ENCODE measurements around the gene CCP110. TPM values are rescaled to one million over a fixed set of nuclear protein-coding genes. Genes with fewer than 3 reads are reported as not detected.

Gene CCP110
- total and polyA plus RNA-seq, 7 experiments from 2014 or later, result 9.2 to 33.0 (median 18.1) TPM

DNA sequence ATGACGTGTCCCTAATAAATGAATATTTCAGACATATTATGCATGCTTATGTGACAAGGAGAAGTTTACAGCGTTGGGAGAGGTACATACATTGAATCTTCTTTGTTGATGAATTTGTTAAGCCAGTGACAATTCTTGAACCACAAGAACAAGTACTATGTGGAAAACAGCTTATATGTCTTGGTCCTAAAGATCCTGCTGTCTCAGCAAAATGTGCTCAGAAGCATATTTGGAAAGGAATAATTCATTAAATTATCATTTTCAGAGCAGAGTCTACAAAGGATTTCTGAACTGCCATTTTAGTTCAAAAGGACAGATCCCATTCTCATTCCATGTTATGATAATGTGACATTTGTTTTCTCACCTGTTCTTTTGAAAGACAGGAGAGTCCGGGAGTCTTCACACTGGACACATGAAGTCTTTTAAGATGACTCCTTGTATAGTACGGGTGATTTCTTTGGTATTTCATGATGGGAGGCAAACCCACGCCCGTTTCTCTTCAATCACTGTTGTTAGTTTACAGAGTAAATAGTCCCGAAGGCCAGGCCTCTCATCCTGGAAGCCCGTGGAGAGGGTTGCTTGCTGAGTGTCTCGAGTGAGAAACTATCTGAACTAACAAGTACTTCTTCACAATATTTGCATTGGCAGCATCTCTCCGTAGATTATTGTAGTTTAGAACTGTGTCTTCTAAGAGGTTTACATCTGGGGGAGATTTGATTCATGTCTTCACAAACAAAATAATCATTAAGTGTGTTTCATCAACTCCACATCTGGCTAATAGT lies 58.5 kb downstream of the CCP110 start:
- Histone ChIP-seq H3K4me1 (ENCODE audit: control insufficient read depth in 2 of 2, insufficient read depth in 2 of 2, low read length in 2 of 2) (no peaks in the 10 kb centered on the region), H3K4me3 (ENCODE audit: low read length) (no peak overlapping the region), H3K27ac (ENCODE audit: low read depth, low read length) (no peak overlapping the region), H3K36me3 (ENCODE audit: control insufficient read depth in 2 of 3, insufficient read depth in 3 of 3, low read length in 3 of 3) (peaks cover 13 to 47% (median 16%) of the 10 kb centered on the region in 3 experiments), H3K9me3 (ENCODE audit: control insufficient read depth in 2 of 3, low read length in 3 of 3) (no peaks in the 10 kb centered on the region), H3K27me3 (ENCODE audit: control insufficient read depth in 2 of 2, insufficient read depth in 2 of 2, low read length in 2 of 2) (no peaks in the 10 kb centered on the region)
- CTCF ChIA-PET, result interaction anchor here (0.7 kb wide), 1 partner anchor 299 kb away, joined by 5 read pairs; no protein-coding TSS in a partner anchor
- Mint-ChIP-seq H3K9me3 (peaks cover 0 to 7% (median 3%) of the 10 kb centered on the region in 11 donors), H3K4me3 (no peak overlapping the region), H3K27me3 (no peaks in the 10 kb centered on the region), H3K27ac (no peak overlapping the region), H3K4me1 (no peaks in the 10 kb centered on the region), H3K36me3 (peaks cover 15 to 77% (median 58%) of the 10 kb centered on the region in 5 donors)
- intact Hi-C loops (cut with micrococcal nuclease), result no loop called here
- POLR2A ChIA-PET, result no interaction called here
- DNase-seq (no peak), ATAC-seq (no peak)

GRCh38 chr16:19583665-19584300 lies 60.0 kb downstream of the CCP110 start:
- H3K27me3 Mint-ChIP-seq, result no peaks in the 10 kb centered on the region
- no peaks in the 10 kb centered on the region for H3K9me3 ChIP-seq (ENCODE audit: control insufficient read depth in 2 of 3, low read length in 3 of 3)
- peaks cover 13 to 31% (median 16%) of the 10 kb centered on the region in 3 experiments for H3K36me3 ChIP-seq (ENCODE audit: control insufficient read depth in 2 of 3, insufficient read depth in 3 of 3, low read length in 3 of 3)
- peak in 5 of 9 donors; percentile 25 to 47 (median 31) for DNase-seq
- H3K4me1 Mint-ChIP-seq, result no peaks in the 10 kb centered on the region
- no peaks in the 10 kb centered on the region for H3K4me1 ChIP-seq (ENCODE audit: control insufficient read depth in 2 of 2, insufficient read depth in 2 of 2, low read length in 2 of 2)
- H3K27ac Mint-ChIP-seq, result no peak overlapping the region
- no peak overlapping the region for H3K27ac ChIP-seq (ENCODE audit: low read depth, low read length)
- peaks cover 0 to 7% (median 3%) of the 10 kb centered on the region in 11 donors for H3K9me3 Mint-ChIP-seq
- ChIA-PET POLR2A (no interaction called here), CTCF (interaction anchor here (0.7 to 1.3 kb wide), 14 partner anchors 9 to 970 kb away, joined by 3 to 5 read pairs (median 4); no protein-coding TSS in a partner anchor)
- no peak overlapping the region for H3K4me3 ChIP-seq (ENCODE audit: low read length)
- H3K36me3 Mint-ChIP-seq, result peaks cover 13 to 68% (median 47%) of the 10 kb centered on the region in 5 donors
- intact Hi-C loops (cut with micrococcal nuclease), result loop anchor here (1.0 kb wide), 2 partner anchors 24 to 303 kb away; no protein-coding TSS in a partner anchor
- no peak overlapping the region for H3K4me3 Mint-ChIP-seq
- ATAC-seq, result peak; percentile 81
- no peaks in the 10 kb centered on the region for H3K27me3 ChIP-seq (ENCODE audit: control insufficient read depth in 2 of 2, insufficient read depth in 2 of 2, low read length in 2 of 2)

DNA sequence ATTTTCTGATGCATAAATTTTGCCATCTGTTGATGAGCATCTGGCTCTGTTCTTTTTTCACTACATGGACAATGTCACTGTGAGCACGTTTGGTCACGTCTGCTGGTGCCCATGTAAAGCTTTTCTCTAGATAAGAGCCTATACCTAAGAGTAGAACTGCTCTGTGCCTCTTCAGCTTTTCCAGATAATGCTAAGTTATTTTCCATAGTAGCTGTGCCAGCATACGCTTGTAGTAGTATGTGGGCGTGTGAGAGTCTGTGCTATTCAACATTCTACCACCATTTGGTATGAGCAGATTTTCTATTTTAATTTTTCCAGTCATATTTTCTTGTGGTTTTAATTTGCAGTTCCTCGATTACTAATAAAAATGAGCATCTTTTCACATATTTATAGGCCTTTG lies 64.9 kb downstream of the CCP110 start:
- Mint-ChIP-seq H3K4me1 (no peaks in the 10 kb centered on the region), H3K36me3 (peaks cover 8 to 45% (median 18%) of the 10 kb centered on the region in 5 donors), H3K27me3 (no peaks in the 10 kb centered on the region), H3K4me3 (no peak overlapping the region), H3K27ac (peak overlapping the region in 1 of 9 donors; percentile 41), H3K9me3 (no peaks in the 10 kb centered on the region)
- Histone ChIP-seq H3K4me3 (ENCODE audit: low read length) (no peak overlapping the region), H3K27ac (ENCODE audit: low read depth, low read length) (no peak overlapping the region), H3K4me1 (ENCODE audit: control insufficient read depth in 2 of 2, insufficient read depth in 2 of 2, low read length in 2 of 2) (no peaks in the 10 kb centered on the region), H3K36me3 (ENCODE audit: control insufficient read depth in 2 of 3, insufficient read depth in 3 of 3, low read length in 3 of 3) (peaks cover 0 to 22% (median 0%) of the 10 kb centered on the region in 3 experiments), H3K27me3 (ENCODE audit: control insufficient read depth in 2 of 2, insufficient read depth in 2 of 2, low read length in 2 of 2) (no peaks in the 10 kb centered on the region), H3K9me3 (ENCODE audit: control insufficient read depth in 2 of 3, low read length in 3 of 3) (no peaks in the 10 kb centered on the region)
- ChIA-PET POLR2A (no interaction called here), CTCF (no interaction called here)
- intact Hi-C loops (cut with micrococcal nuclease), result no loop called here
- DNase-seq, result no peak
- no peak for ATAC-seq

DNA sequence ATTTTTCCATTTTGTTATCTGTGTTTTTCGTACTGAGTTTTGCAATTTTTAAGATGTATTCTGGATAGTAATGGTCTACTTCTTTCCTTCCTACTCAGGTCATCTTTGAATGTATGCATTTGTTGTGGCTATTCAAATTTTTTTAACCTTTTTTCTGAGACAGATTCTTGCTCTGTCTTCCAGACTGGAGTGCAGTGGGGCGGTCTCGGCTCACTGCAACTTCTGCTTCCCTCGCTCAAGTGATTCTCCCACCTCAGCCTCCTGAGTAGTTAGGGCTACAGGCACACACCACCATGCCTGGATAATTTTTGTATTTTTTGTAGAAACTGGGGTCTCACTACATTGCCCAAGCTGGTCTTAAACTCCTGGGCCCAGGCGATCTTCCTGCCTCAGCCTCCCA lies 65.4 kb downstream of the CCP110 start:
- no peak for ATAC-seq
- intact Hi-C loops (cut with micrococcal nuclease), result no loop called here

DNA sequence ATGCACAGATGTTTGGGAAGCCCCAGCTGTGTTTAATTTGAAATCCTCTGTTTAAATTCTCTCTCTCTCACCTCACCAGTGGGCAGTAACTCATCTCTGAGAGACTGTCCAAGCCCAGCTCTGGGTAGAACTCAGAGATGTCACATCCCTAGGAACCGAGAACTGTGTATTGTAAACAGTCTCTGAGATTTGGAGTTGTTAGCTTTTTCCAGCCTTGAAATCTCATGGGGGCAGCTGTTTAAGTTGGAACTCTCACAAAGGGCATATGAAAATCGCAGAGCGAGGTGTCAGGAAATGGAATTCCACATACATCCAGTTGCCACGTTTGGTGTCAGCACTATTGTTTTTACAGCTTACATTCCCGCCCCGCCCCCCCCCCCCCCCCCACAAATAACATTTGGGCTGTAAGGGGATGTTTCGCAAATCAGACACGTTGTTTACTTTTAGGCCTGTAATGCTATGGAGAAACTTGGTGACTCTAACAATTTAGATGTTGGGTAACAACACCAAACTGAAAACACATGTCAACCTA lies 66.1 kb downstream of the CCP110 start:
- ChIA-PET POLR2A (no interaction called here), CTCF (no interaction called here)
- no peaks in the 10 kb centered on the region for H3K9me3 ChIP-seq (ENCODE audit: control insufficient read depth in 2 of 3, low read length in 3 of 3)
- no peak overlapping the region for H3K27ac ChIP-seq (ENCODE audit: low read depth, low read length)
- no peak for ATAC-seq
- Mint-ChIP-seq H3K4me3 (no peak overlapping the region), H3K4me1 (peaks cover 0 to 2% (median 0%) of the 10 kb centered on the region in 7 donors), H3K36me3 (peaks cover 7 to 42% (median 14%) of the 10 kb centered on the region in 5 donors), H3K9me3 (no peaks in the 10 kb centered on the region), H3K27ac (no peak overlapping the region), H3K27me3 (no peaks in the 10 kb centered on the region)
- no peak for DNase-seq
- no peaks in the 10 kb centered on the region for H3K27me3 ChIP-seq (ENCODE audit: control insufficient read depth in 2 of 2, insufficient read depth in 2 of 2, low read length in 2 of 2)
- H3K4me1 ChIP-seq (ENCODE audit: control insufficient read depth in 2 of 2, insufficient read depth in 2 of 2, low read length in 2 of 2), result no peaks in the 10 kb centered on the region
- no peak overlapping the region for H3K4me3 ChIP-seq (ENCODE audit: low read length)
- peaks cover 0 to 31% (median 5%) of the 10 kb centered on the region in 3 experiments for H3K36me3 ChIP-seq (ENCODE audit: control insufficient read depth in 2 of 3, insufficient read depth in 3 of 3, low read length in 3 of 3)
- intact Hi-C loops (cut with micrococcal nuclease), result no loop called here

More for the DNA sequence above, 65.4 kb downstream of the CCP110 start:
- POLR2A ChIA-PET, result no interaction called here
- peak overlapping the region in 1 of 9 donors; percentile 62 for H3K27ac Mint-ChIP-seq
- H3K36me3 ChIP-seq (ENCODE audit: control insufficient read depth in 2 of 3, insufficient read depth in 3 of 3, low read length in 3 of 3), result peaks cover 0 to 26% (median 3%) of the 10 kb centered on the region in 3 experiments
- no peak overlapping the region for H3K27ac ChIP-seq (ENCODE audit: low read depth, low read length)
- no peaks in the 10 kb centered on the region for H3K4me1 Mint-ChIP-seq
- H3K9me3 ChIP-seq (ENCODE audit: control insufficient read depth in 2 of 3, low read length in 3 of 3), result no peaks in the 10 kb centered on the region
- CTCF ChIA-PET, result no interaction called here
- DNase-seq, result no peak
- H3K27me3 Mint-ChIP-seq, result no peaks in the 10 kb centered on the region
- peaks cover 4 to 41% (median 15%) of the 10 kb centered on the region in 5 donors for H3K36me3 Mint-ChIP-seq
- no peaks in the 10 kb centered on the region for H3K9me3 Mint-ChIP-seq
- no peaks in the 10 kb centered on the region for H3K4me1 ChIP-seq (ENCODE audit: control insufficient read depth in 2 of 2, insufficient read depth in 2 of 2, low read length in 2 of 2)
- no peak overlapping the region for H3K4me3 Mint-ChIP-seq
- H3K27me3 ChIP-seq (ENCODE audit: control insufficient read depth in 2 of 2, insufficient read depth in 2 of 2, low read length in 2 of 2), result no peaks in the 10 kb centered on the region
- no peak overlapping the region for H3K4me3 ChIP-seq (ENCODE audit: low read length)

- H3K27me3 ChIP-seq (ENCODE audit: control insufficient read depth in 2 of 2, insufficient read depth in 2 of 2, low read length in 2 of 2), result no peaks in the 10 kb centered on the region
- POLR2A ChIA-PET, result no interaction called here
- Mint-ChIP-seq H3K9me3 (no peaks in the 10 kb centered on the region), H3K4me1 (peaks cover 0 to 5% (median 0%) of the 10 kb centered on the region in 7 donors), H3K4me3 (no peak overlapping the region), H3K27me3 (no peaks in the 10 kb centered on the region), H3K27ac (no peak overlapping the region), H3K36me3 (peaks cover 7 to 40% (median 10%) of the 10 kb centered on the region in 5 donors)
- DNase-seq (no peak), ATAC-seq (no peak)
- H3K4me1 ChIP-seq (ENCODE audit: control insufficient read depth in 2 of 2, insufficient read depth in 2 of 2, low read length in 2 of 2), result no peaks in the 10 kb centered on the region
- no peak overlapping the region for H3K4me3 ChIP-seq (ENCODE audit: low read length)
- intact Hi-C loops (cut with micrococcal nuclease), result no loop called here
- CTCF ChIA-PET, result interaction anchor here (0.6 to 1.0 kb wide), 2 partner anchors 12 to 650 kb away, joined by 3 to 4 read pairs; no protein-coding TSS in a partner anchor
- no peaks in the 10 kb centered on the region for H3K9me3 ChIP-seq (ENCODE audit: control insufficient read depth in 2 of 3, low read length in 3 of 3)
- no peak overlapping the region for H3K27ac ChIP-seq (ENCODE audit: low read depth, low read length)
- H3K36me3 ChIP-seq (ENCODE audit: control insufficient read depth in 2 of 3, insufficient read depth in 3 of 3, low read length in 3 of 3), result peaks cover 0 to 39% (median 5%) of the 10 kb centered on the region in 3 experiments
Measured at GRCh38 chr16:19595043-19595767, 71.5 kb downstream of the CCP110 start.
